ENCODE results near the gene SLC9C1.

The SLC9C1 gene

DNA sequence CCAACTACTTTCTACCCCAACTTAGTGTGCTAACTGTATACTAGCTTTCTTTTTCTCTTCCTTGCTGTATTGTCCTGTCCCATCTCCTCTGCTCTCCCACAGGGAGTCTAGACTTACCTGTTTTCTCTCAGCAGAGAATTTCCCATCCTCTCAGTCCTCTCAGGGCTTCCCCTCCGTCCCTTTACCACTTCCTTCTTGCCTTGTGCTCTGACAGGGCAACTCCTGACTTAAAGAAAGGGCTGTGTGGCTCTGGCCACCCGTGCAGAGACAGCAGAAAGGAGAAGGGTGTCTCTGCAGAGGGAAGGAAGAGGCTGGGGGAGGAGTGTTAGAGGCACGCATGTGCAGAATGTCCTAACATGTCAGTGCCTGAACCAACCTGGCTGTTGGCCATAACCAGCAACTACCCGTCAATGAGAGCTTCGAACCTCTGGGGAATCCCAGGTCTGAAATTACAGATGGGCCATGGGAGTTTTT, 161.0 kb downstream of the SLC9C1 start, which contains the start of gene GCSAM:
Gene GCSAM, minus strand, starts transcription at position 274 of the 474 bp plus-strand sequence. Its CDS starts 128 bp downstream, at position 146.
- peak; percentile 35 to 48 for DNase-seq (ENCODE audit: low read depth in 1 of 2, low spot score in 1 of 2)

DNA sequence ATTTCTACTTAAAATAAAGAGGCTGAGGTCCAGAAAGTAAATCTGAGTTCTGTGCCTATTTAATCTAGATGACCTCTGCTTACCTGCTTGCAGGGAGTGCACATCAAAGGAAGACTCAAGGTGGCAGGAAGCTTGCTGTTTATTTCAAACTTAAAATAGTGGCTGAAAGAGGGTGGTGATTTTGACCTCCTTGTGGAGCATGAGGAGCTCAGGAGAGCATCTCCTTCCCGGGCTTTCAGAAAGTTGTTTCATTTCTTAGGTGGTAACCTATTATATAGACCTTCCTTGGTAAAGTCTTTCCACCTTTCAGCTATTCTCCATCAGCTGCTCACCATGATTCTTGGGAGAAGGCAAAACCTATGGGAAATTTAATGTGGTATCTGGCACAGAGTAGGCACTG, 161.5 kb downstream of the SLC9C1 start:
- DNase-seq (ENCODE audit: low read depth in 1 of 2, low spot score in 1 of 2) = no peak

DNA sequence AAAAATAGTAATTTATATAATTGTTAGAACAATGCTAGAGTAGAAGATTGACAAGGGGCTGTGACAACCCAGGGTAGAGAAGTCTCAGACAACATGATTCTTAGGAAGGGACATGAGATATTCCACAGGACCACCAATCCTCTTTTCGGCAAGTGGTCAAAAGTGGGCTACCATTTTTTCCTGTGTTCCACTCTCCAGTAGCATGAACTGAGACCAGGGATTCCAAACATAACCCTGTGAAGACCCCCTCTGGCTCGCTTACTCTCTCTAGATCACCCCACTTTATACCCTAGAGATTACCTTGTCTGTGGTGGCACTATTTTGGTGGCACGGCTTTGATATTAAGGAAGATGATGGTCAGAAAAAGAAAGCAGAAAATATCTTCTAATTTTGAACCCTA, 161.9 kb downstream of the SLC9C1 start:
- no peak for DNase-seq (ENCODE audit: low read depth in 1 of 2, low spot score in 1 of 2)

DNA sequence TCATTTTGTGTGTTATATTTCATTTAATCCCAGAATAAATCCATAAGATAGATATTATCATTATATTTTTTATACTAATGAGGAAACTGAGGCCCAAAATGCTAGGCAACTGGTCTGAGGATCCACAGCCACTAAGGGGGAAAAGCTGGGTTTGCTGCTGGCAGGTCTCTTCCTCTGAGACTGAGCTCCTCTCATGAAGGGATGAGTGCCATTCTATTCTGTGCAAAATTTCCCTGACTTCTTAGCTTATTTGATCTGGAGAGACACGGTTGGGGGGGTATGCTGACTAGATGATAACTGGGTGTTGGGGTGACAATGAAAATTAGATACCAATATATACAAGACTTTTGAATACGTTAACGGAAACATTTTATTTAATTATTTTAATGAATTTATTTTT, 162.9 kb downstream of the SLC9C1 start:
- no peak for DNase-seq (ENCODE audit: low read depth in 1 of 2, low spot score in 1 of 2)

DNA sequence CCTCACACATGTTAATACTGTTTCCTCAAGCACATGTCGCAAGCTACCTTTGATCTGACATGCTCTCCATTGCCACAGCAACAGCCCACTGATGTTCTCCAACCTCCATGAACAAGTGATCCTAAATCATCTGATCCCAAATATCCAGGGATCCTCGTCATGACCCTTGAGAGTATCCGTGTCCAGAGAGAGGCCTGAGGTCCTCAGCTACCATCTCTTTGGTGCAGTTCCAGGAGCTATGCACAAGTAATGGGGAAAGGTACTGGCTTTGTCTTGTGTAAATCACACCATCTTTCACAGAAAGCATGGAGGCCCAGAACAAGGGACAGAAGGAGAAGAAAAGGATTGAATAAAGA, 163.4 kb downstream of the SLC9C1 start:
- DNase-seq (ENCODE audit: low read depth in 1 of 2, low spot score in 1 of 2) = no peak

DNA sequence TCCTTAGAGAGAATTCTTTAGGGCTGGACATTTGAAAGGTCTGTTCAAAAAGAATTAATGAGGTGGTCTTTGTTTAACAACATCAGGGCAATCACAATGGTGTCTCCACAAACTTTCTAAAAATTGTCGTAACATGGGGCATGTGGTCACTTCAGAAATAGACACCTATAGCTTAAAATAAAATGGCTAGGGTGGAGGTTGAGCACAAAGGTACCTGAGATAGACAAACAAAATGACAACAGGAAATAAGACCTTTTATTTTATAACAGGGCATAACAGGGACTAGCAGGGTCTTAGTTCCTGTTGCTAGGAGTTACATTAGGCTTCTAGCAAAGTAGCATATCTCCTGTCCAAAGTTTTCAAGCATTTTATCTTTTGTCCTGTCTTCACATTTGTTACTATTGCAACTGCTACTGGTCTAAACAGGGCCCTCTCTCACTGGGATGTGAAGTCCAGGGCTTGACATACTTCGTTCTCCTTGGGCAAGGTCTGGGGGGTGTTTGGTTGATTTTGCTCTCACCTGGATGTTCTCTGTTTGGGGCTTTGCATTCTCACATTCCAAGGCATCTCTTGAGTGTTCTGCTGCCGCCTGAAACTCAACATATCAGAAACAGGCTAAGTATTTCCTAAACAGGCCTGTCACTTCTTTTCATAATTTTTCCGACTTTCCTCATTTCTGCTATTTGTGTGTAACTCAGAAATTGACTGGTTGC, 163.9 kb downstream of the SLC9C1 start:
- no peak for DNase-seq (ENCODE audit: low read depth in 1 of 2, low spot score in 1 of 2)

DNA sequence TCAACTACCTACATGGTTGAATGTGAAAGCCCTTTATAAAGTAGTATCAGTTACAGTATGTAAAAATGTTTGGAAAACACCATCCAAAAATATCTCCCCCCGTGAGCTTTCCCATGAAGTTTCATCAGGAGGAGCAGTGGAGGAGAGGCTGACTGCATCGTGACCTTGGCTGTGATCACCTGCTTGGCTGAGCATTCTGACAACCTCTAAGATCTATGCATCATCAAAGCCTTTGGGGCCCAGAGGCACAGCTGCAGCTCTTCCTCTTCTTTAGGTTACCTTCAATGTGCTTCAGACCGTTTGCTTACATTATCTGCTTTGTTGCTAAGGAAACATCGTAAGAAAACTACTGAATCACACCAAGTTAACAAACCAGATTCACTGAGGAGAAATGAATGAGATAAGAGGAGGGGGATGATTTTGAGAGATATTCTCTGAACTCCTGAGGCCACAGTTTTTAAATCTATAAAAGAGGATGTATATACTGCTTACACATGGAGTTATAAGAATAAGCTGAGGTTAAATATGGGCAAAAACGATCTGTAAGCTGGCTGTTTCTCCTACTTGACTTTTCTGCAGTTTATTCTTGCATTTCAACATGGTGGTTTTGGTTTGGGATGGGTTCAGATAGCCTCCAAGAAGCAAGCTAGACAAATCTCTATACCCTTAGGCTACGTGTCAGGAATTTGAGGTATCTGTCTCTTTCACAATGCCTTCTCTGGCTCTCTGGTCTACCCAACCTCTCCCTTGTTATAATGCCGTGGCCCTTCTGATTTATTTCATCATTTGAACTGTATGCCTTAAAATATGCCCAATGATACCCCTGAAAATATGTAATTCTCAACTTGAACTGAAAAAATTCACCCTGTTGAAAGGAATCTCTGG, 164.9 kb downstream of the SLC9C1 start:
- peak in 1 of 2 donors; percentile 19 for DNase-seq (ENCODE audit: low read depth in 1 of 2, low spot score in 1 of 2)

DNA sequence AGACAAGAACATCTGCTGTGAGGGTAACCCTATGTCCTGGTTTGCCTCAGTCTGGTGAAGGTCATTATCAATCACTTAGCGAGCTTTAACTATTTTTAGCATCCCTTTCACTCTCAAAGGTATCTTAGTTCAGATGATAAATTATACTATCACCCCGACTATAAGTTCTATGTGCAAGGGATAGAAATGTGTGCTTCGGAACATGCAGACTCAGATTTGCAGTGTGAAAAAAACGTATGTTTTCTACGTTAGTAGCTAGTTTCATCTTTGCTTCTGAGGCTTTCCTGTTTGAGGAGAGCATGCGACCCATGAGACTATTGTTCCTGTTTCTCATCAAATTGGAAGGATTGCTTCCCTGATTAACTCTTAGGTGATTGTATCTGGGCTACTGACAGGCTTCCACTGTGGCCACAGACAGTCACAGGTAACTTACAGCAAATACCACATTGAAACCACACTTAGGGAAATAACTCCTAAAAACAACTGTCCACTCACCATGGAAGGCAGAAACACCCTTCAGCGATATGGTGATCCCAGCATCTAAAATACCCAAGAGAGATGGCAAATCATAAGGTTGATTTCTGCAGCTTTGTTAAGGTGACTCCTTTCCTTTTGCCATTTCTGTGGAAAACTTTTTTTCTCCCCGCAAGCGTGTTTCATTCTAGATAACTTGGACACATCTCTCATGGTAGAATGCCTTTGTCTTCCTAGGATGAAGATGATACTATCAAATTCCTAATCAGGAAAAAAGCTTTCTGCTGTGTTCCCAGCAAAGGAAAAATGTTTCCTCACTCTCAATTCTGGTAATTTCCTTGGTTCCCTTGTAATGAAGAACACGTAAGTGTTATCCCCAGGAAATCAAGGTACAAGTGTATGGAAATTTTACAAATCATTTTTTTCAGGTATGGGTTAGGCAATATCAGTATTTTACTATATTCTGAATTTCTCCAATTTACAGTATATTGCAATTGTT, 166.2 kb downstream of the SLC9C1 start:
- DNase-seq (ENCODE audit: low read depth in 1 of 2, low spot score in 1 of 2) = no peak

DNA sequence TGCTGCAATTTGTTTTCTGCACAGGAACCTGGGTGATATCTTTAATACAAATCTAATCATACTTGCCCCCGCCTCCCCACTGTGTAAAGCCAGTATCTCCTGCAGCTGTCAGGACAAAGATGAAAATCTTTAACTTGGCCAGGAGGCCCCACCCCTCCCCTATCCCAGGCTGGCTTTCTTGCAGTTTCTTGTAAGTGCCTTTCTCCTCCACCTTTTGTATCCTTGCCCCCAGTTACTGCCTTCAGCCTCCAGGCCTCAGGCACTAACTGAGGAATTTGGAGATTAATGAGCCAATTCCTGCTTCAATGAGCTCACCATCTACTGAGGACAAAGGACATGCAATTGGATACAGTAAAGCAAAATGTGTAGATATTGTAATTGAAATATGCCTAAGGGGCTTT, 167.5 kb downstream of the SLC9C1 start:
- no peak for DNase-seq (ENCODE audit: low read depth in 1 of 2, low spot score in 1 of 2)

DNA sequence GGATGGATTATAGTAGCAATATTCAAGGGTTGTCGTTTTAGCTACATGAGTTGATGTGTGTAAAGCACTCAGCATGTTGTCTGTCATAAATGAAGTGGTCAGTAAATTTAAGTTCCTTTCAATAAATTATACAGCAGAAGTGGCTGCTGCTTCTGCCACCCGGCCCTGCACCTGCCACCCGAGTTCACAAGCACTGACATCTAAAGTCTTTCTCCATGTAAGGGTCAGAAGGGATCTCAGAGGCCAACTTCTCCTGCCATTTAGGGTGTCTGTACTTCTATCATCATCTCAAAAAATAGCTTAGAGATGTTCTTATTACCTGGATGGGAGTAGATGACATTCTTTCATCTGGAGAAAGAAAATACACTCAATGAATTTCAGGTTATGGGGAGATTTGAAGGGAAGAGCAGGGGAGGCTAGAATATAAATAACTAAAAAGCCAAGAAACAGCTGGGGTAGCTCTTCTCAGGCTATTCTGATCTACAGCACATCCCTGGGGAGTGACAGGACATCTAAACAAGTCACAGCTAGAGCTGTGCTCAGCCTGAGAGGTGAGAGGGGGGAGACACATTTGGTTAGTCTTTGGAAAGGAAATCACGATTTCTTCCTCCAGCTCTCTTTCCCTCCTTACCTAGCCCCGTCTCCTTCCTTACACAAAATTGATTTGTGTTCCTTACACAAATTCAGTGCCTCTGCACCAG, 169.0 kb downstream of the SLC9C1 start:
- DNase-seq (ENCODE audit: low read depth in 1 of 2, low spot score in 1 of 2) = no peak

DNA sequence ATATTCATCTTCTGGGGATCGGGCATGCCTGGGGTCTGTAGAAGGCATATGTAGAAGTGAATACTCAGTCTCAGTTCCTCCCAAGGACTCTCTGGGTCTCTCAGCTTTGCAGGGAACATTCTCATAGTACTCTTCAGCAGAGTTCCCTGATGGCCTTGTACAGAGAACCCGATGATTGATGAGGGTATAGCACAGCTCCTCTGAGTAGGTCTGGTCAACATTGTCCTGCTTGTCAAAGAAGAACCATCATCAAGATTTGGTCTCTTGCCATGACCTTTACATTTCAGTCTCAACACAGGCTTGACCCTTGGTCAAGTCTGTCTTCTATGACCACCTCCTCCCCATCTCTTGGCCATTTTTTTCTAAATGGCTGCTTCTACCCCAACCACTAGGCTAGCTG, 170.5 kb downstream of the SLC9C1 start:
- no peak for DNase-seq (ENCODE audit: low read depth in 1 of 2, low spot score in 1 of 2)

DNA sequence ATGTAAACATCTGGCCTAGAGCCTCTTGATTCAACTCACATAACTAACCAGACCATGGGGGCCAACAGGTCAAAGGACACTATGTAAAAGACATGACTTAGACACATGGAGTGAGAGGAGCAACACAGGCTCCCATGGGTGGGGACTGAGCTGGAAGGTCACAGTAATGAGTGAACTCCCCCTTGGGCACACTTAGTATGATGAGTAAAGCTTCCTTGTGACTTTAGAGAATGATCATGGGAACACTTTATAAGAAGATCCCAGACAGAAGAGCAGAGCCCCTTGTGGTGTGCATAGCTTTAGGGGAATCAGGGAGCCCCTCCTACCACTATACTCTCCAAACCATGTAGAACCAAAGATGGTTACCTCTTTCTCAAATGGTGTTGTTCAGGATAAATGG, 171.1 kb downstream of the SLC9C1 start:
- no peak for DNase-seq (ENCODE audit: low read depth in 1 of 2, low spot score in 1 of 2)

DNA sequence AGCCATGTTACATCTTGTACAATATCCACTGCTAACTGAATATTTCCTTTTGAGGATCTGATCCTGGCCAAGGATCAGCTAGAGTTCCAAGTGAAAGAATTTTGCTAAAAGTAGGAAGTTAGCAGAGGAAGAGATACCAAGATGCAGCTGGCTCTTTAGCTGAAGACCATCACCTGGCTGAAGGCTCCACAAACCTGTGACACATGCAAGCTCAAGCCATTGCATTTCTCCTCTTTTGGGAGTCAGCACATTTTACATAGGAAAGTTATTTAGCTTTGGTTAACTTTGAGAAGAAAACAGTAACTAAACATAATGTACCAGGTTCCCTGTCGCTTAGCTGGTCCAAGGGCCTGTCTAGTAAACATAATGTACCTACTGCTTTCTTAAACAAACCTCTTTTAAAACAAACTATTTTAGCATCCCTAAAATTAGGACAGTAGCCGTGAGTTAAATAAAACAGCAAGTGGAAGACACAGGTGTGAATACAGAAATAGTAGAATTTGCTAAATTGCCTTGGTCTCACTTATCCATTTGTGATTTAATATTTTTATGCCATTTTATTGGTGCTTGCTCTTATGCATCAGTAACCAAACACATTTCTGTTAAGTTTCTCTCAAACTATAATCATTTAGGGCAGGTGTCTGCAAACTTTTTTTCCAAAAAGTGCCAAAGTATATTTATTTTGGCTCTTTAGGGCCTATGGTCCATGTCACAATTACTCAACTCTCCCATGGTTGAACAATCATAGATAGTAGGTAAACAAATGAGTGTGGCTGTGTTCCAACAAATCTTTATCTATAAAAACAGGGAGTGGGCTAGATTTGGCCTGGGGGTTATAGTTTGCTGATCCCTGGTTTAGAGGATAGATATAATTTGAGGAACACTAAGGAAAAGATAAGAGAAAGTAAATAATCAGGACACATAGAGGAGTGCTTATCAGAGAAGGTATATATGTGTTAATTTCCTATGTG, 172.2 kb downstream of the SLC9C1 start:
- no peak for DNase-seq (ENCODE audit: low read depth in 1 of 2, low spot score in 1 of 2)

DNA sequence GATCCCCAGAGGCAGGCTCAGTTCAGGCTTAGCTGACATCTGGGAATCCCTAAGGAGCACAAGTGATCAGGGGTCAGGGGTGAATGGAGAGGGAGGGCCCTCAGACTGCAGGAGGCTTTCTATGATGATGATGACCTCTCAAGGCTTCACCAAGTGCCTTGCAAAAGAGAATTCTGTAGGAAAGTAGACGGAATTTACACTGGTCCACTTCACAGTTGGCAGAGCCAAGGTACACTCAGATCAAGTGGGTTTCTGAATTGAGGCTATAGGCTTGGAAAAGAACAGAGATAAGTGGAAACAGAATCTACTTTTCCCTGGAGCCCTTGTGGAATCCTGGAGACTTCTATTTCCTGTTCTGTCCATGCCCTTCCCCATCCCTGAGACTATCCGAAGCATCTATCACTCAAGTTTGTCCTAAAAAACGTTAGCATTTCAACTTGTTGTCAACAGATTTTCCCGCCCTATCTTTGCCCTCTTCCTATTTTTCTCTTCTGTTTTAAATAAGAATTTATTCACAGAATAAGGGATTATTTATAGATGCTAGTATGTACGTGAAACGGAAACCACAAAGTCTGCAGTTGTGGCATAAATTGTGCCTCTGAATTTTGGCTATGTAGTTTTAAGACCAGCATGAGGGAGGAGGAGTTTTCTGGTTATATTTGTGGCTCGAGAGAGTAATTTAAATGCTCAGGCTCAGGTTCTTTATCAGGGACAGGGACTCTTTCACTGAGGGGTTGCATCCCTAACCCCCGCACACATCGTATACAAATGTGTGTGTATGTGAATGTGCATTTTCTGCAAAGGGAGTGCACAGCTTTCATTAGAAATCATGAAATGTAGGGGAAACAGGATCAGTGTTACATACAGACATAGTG, 173.8 kb downstream of the SLC9C1 start:
- no peak for DNase-seq (ENCODE audit: low read depth in 1 of 2, low spot score in 1 of 2)

DNA sequence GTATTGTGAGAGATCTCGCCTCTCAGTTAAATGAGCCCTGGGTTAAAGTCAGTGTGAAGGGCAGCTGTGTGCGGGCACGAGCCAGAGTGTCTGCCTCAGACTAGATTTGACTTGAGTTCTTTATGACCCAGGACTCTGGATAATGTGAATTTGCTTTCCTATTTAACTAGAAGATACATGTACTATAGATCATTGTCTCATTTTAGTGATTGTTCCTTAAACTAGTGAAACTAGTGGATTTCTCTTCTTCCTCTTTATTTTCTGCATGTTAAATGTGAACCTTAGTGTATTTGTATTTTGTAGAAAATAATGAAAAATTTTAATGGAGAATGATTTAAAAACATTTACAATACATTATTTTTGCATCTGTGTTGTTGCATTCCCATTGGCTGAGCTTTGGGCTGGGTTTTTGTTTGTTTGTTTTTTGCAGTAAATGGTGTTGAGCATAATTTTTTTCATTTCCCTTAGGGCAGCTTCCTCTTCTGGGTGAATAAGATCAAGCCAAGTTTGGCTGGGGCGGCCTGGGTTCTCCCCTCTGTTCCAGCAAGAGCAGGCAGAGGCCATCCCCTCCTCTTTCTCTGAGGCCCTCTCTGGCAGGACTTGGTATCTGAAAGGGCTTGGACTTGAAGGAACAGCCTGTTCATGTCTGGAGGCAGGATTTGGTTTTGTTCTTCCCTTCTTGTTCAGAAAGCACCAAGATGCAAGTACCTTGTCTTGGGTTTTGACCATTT, 176.0 kb downstream of the SLC9C1 start:
- DNase-seq (ENCODE audit: low read depth in 1 of 2, low spot score in 1 of 2) = no peak

DNA sequence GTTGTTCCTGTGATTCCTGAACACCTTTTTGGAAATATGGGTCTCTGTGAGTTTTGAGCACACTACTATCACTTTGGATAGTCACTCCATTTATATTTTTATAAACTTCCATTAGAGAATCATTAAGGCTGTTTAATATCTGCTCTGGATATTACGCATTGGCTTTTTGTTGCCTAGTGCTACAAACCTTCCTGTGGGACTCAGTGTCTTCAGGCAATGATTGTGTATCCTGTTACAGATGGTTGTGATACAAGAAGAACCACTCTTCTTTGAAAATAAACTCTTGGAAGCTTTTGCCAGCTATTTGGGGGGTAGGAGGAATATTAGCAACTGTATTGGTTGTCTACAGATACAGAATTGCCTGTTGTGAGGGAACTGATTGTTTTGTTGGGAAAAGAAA, 176.6 kb downstream of the SLC9C1 start:
- no peak for DNase-seq (ENCODE audit: low read depth in 1 of 2, low spot score in 1 of 2)

DNA sequence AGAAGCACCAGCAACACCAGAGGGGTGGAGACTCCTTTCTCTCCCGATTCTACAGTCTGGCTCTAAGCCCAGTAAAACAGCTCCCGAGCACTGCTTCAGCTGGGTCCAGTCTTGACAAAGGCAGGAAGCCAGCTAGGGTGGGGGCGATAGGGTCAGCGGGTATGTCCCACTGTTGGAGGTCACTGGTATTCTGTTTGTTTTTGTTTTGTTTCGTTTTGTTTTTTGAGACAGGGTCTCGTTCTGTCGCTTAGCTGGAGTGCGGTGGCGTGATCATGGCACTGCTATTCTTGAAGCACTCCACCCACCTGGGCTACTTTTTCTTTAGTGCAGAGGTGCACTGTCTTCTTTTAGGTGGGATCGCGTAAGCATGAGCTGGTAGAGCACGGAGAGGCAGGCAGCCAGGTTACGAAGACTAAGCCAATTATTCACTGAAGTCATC, 177.2 kb downstream of the SLC9C1 start:
- DNase-seq (ENCODE audit: low read depth in 1 of 2, low spot score in 1 of 2) = no peak
